Superior temporal gyrus (tissue), 1 donor: ENCODE measurements around the gene CTNND2.

Experiments
- DNase-seq: peaks from one replicate; pipeline ENCODE4 v3.0.0-alpha.2; 2016; ENCODE audit errors: extremely low spot score

Gene CTNND2

GRCh38 chr5:11780641-11781345 is 123.5 kb downstream of the CTNND2 start:
- no peak for DNase-seq

DNA sequence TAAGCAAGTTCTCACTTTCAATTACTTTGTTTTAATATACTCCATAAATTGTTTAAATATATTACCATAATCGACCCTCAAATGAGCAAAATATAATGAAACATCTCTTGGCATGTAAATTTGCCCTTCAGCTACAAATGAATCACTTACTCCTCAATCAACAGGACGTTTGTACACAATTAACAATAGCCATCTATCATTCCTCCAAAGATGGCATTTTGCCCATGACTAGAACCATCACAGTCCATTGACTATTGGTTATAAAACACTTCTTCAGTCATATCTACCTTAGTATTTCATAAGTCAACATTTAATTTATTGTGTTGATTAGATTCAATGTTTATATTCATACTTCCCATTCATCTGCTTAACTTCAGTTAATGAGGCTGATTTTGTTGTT is 127.2 kb downstream of the CTNND2 start:
- peak; percentile 73 for DNase-seq

- no peak for DNase-seq
Measured at GRCh38 chr5:11770310-11770709, 133.9 kb downstream of the CTNND2 start.

DNA sequence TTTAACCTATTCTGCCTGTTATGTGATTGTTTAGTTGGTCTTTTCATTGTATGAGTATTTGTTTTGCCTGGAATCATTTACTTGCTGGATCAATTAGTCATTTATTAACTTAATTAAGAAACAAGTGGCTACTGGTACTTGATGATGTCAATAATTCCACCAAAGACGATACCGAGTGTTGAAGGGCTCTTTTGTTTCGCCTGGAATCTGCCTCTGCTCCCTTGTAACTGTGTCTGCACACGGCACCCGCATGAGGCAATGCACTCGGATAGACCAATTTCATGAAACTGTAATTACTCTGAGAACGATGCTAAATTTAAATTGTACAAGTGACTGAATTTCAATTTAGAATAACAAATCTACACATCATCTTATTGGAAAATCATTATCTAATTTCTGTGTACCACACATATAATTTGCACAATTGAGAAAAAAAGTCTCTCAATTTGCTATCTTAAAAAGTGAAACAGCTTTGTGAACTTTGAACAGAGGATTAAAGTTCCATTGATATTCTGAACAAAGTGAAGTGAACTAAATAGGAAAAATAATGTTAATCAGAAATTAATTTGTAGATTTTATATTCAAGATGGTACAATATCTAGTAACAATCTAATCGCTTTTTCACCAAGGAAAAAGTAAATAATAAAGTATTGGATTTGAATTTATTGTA is 143.2 kb downstream of the CTNND2 start:
- DNase-seq, result peak; percentile 38

GRCh38 chr5:11758321-11758720 is 145.9 kb downstream of the CTNND2 start:
- no peak for DNase-seq

GRCh38 chr5:11757661-11758060 is 146.6 kb downstream of the CTNND2 start:
- no peak for DNase-seq

GRCh38 chr5:11737010-11737409 is 167.2 kb downstream of the CTNND2 start:
- DNase-seq, result no peak

- DNase-seq, result no peak
Measured at GRCh38 chr5:11734369-11734768, 169.9 kb downstream of the CTNND2 start.

DNA sequence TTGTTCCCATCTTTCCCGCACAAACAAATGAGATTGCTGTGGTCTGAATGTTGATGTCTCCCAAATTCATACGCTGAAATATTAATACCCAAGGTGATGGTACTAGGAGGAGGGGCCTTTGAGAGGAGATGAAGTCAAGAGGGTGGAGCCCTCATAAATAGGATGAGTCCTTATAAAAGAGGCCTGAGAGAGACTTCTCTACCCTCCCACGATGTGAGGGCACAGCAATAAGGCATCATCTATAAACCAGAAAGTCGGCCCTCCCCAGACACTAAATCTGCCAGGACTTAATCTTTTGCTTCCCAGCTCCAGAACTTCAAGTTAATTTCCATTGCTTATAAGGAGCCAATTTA is 170.4 kb downstream of the CTNND2 start:
- DNase-seq, result no peak

DNA sequence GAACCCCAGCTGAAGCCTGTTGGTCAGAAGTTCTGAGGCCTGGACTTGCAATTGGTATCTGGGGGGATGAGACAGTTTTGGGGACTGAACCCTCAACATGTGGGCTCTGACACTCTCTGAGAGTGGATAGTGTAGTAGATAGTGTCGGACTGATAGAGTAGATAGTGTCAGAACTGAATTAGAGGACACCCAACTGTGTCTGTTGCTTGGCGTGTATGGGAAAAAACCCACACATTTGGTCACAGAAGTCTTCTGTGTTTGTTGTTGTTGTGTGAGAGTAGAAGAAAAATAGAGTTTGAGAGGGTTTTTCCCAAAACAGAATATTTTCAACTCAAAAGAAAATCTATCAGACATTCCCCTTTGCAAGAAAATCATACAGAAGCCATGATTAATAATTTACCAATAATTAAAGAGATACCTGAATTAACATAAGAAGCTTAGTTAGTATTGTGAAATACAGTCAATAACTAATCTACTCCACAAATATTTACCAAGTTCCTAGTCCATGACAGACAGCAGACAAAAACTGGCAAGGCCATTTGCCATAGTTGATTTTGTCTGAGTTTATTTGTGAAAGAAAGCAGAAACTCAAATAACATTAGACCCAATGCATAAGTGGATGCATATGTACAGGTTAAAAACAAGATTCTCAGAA is 170.9 kb downstream of the CTNND2 start:
- no peak for DNase-seq

DNA sequence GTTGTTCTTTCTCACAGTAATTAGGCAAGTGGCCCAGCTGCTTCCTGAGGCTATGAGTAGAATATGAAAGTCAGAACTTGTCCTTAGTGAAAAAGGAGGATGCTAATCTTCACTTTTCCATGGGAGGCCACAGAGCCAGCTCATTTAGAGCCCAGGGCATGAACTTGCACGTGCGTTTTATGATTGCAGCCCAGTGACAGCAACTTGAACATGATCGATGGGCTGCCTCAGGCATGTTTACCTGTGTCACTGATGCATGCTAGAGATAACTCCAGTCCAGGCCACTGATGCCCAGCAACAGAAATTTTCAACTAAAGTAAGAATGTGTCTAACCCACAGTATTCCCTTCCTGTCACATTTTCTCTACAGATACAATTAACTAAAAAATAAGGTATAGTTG is 179.3 kb downstream of the CTNND2 start:
- no peak for DNase-seq

DNA sequence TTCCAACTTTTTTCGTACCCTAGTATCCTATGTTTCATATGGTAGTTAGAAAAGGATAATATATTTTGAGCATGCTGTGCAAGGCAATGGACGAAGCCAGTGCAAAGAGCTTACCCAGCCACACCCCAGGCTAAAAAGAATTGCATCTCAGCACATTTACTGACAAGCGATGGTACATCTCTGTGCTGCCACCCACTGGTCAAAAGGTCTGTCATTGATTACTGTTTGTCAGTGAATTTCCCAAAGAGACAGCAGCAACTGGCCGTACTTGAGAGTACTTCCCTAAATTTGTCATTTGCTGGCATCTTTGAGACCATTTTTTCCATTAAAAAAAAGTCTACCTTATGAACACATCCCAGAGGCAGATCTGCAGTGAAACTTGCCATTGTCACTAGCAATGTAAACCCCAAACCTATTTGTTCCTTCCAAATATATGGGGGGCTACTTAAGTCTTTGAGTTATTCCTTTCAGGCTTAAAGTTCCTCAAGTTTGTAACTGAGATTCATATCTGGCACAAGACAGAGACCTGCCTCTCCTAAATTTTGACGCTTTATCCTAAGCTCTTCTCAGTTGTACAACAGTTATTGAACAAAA is 184.3 kb downstream of the CTNND2 start:
- DNase-seq, result peak; percentile 90

GRCh38 chr5:11715461-11716196 is 188.6 kb downstream of the CTNND2 start:
- DNase-seq, result peak; percentile 59

DNA sequence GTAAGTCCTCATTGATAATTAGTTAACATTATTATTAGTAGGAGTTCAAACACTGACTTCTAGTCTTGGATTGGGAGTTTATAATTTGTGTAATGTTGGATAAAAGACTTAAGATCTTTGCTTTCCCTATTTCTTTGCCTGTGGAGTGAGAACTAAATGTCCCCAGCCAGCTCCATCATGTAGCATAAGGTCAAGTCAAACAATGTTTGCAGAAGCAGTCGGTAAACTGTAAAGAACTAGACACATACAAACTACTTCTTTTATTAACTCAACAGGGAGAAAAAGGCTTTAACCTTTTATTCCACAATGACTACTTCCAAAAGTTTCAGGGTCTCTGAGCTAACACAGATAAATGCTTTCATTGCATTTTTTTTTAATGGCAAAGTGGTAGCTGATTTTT is 192.3 kb downstream of the CTNND2 start:
- no peak for DNase-seq

DNA sequence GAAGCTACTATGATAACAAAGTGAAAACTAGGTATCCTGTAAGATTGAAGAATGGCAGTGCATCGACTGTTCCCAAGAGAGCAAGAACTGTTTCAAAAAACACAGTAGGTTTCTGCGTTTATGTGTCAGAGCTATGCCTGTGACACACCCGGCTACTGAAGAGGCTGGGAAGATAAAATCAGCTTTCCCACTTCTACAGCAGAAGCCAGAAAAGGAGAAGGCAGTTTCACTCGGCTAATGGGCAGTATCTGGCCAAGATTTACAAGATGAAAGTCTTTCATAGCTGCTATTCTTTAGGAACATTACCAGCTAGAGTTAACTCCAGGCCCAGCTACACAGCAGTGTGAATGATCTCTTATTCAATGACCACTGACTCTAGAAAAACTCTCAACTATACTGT is 195.2 kb downstream of the CTNND2 start:
- no peak for DNase-seq

GRCh38 chr5:11704916-11705315 is 199.3 kb downstream of the CTNND2 start:
- DNase-seq, result no peak

- no peak for DNase-seq
Measured at GRCh38 chr5:11700391-11700790, 203.9 kb downstream of the CTNND2 start.

- DNase-seq, result no peak
Measured at GRCh38 chr5:11692636-11693035, 211.6 kb downstream of the CTNND2 start.

DNA sequence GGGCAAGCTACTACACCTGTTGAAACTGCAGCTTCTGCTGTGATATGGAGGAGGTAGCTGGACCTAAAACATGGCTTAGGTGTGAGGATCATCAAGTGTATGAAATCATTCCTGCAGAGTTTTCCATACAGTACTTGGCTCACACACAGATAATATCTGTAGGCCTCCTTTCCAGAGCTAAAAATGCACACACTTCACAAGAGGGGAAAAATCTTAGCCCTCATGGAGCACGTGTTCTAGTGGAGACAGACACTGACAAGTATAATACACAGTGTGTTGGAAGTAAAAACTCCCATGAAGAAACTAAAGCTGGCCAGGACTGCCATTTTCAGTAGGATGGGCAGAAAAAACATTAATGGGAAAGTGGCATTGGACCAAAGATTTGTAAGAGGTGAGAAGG is 216.7 kb downstream of the CTNND2 start:
- no peak for DNase-seq

DNA sequence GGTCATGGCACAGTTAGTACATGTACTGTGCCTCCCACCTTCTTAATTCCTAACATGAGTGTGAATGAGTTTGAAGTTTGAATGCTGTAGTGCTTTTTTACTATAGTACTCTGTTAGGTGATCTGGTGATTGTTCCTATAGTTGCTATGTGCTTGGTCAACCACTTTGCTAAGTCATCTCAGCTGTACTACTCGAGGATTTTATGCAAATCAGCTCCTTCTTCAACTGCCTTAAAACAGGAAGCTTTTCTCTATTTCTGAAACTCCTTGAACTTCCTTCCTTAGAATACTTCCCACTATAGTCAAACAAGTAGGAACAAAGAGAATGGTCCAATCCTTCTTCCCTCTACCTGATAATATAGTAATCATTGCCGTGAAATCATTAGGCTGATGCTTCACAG is 219.6 kb downstream of the CTNND2 start:
- DNase-seq, result no peak

DNA sequence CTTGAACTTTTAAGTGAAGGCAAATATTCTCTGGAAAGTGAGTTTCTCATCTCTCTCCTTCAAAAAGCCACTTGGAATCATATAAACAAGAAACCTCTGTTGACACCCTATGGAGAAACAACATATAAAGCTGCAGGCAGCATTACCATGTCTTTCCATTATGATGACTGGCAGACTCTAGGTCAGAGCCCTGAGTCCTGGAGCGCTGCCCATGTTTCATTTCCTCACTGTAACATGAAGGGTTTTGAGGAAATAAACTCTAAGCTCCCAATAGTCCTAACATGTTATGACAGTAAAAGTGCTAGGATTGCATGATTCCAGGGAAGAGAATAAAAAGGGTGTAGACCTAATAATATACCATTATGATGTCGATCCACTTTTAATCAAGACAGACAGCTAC is 220.6 kb downstream of the CTNND2 start:
- DNase-seq, result no peak

- DNase-seq, result no peak
Measured at GRCh38 chr5:11681796-11682195, 222.4 kb downstream of the CTNND2 start.
